Activated naive CD4-positive, alpha-beta T cell treated with anti-CD3 and anti-CD28 coated beads, Interleukin-2, amount 50 U/mL, for 16 hours (primary cell): ENCODE measurements around the gene ARL14EPL.
"Not testable (repeated sequence)": the region's sequence is repeated elsewhere in the genome, so short reads cannot be mapped to it uniquely, and the experiment has no call there.

Source experiments
- DNase-seq: peaks from one replicate; pipeline ENCODE4 v3.0.0-alpha.2; 2020

The ARL14EPL gene

DNA sequence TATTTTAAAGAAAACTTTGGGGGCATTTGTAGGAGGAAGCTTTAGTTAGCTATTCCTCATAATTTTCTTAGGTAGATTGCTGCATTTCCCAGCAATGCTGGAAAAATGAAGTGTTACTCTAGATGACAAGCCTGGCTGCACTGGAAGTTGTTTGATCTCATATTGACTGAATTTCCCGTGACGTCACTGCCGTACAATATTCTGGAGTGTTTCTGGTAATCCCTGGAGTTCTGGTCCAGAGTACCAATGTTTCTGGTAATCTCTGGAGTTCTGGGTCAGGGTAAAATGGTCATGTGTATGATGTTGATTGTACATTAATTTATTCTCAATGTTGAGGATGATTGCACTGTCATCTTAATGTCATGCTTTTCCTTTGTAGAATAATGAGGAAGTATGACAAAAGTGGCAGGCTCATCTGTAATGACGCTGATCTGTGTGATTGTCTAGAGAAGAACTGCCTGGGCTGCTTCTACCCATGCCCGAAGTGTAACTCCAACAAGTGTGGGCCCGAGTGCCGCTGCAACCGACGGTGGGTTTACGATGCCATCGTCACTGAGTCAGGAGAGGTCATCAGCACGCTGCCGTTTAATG lies 26.2 kb downstream of the ARL14EPL start:
- no peak for DNase-seq

GRCh38 chr5:116062352-116062751 lies 30.1 kb downstream of the ARL14EPL start:
- no peak for DNase-seq

- DNase-seq, result no peak
Measured at GRCh38 chr5:116063950-116064349, 31.7 kb downstream of the ARL14EPL start.

GRCh38 chr5:116068028-116068632 lies 35.9 kb downstream of the ARL14EPL start:
- no peak for DNase-seq

- DNase-seq, result no peak
Measured at GRCh38 chr5:116071211-116071610, 38.9 kb downstream of the ARL14EPL start.

DNA sequence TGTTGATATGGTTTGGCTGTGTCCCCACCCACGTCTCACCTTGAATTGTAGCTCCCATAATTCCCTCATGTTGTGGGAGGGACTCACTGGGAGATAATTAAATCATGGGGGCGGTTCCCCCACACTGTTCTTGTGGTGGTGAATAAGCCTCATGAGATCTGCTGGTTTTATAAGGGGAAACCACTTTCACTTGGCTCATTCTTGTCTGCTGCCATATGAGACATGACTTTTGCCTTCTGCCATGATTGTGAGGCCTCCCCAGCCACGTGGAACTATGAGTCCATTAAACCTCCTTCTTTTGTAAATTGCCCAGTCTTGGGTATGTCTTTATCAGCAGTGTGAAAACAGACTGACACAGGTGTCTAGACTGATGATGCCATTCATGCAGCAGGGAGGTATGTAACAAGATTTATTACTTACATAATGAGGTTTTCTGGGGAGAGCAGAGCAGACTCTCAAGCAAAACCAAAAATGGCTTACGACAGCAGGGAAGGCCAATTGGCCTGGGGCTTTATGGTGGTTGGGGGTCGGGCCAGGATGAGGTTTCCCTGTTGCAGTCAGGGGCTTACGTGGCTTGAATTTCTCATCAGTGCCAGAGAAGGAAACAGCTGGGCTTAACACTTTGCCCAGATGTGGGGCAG lies 43.0 kb downstream of the ARL14EPL start:
- no peak for DNase-seq

DNA sequence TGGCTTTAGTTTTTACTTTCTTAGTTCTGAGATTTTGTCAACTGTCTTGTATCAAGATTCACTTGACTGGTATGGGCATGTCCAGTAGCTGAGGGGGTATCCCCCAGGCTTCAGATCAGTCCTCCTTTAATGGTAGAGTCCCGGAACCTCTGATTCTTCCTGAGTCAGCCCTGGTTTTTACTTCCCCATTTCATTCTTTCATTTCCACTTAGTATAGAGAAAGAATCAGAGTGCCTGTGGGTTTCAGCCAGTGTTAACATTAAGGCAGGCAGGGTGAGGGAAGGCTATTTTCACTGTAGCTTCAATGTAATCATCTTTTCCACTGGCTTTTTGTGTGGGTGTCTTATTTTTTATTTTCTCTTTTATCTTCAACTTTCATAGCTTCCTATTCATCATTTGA lies 44.2 kb downstream of the ARL14EPL start:
- DNase-seq, result no peak

DNA sequence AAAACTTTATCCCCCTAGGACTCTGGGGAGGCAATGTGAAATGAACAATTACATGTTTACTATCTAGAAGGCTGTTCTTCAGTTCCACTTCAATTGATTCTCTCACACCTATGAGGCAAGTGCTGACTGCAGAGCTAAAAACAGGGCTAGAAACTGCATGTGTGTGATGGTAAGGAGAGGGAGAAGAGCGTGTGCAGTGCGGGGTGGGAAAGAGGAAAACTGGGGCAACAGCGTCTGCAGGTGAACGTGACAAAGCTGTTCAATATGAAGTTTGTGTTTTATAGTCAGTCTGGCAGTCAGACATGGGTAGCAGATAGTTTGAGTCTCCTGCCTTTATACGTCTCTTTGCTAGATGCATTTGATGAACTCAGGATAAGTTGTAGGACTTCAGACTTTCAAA lies 45.9 kb downstream of the ARL14EPL start:
- DNase-seq, result no peak

DNA sequence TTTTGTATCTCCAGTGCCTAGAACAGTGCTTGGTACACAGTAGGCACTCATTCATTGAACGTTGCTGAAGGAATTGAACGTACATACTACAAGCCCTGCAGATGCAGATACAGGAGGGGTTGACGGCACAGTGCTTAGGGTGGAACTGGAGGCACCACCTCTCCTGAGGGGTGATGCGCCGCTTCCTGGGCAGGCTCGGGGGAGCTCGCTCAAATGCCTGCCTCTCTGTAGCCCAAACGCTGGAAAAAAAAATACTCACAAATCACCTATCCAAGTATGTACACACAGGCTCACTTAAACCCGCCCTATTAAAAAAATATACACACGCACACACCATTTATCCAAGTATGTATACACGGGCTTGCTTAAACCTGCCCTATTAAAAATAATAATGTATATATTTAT lies 52.0 kb downstream of the ARL14EPL start:
- no peak for DNase-seq

GRCh38 chr5:116084871-116085715 lies 52.8 kb downstream of the ARL14EPL start, which contains the start of gene COMMD10:
COMMD10 (plus strand) TSS chr5:116085025.
- DNase-seq, result peak; percentile 76

GRCh38 chr5:116086309-116086708 lies 54.0 kb downstream of the ARL14EPL start:
- DNase-seq, result not testable (repeated sequence)

GRCh38 chr5:116088062-116088461 lies 55.8 kb downstream of the ARL14EPL start:
- no peak for DNase-seq

DNA sequence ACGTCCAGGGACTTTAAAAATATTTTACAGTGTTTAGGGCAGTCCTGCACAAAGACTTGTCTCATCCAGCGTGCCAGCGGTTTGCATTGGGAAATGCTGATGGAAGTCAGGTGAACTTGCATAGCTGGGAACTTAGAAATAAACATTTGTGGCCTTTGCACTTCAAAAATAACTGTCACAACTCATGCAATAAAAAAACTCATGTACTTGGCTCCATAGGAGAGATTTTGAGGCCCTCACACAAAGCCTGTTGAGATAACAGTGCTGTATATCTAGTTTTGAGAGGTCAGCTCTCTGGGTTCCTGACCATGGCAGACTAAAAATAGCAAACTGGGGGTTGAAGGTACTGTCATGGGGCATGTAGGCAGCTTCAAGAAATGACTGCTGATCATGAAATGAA lies 58.0 kb downstream of the ARL14EPL start:
- DNase-seq, result no peak

DNA sequence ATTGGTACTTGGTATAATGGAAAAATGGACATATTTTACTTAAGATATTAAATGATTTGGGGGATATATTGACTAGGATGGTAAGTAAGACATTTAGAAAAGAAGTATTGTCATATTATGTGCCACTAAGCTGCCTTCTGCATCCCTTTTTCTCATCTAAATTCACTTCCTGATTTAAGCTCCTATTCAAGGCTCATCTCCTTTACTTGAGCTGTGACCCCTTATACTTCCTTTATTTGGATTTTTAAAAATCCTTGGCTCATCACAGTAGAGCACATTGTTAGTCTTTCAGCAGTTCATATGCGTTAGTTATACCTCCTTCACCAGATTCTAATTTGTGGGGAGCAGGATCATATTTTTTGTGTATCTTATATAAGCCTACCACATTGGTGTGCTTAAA lies 59.1 kb downstream of the ARL14EPL start:
- DNase-seq, result no peak

DNA sequence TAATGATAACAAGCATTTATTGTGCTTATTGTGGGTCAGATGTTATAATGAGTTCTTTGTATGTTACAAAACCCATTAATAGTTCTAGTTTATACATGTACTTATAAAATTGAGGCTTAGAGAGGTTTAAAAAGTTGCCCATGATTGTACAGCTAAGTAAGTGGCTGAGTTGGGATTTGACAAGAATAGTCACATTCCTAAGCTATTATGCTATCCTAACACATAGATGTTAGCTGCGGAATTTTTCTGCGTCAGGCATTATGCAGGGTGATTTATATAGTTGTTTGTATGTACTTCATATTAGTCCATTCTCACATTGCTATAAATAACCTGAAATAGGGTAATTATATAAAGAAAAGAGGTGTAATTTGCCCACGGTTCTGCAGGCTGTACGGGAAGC lies 65.0 kb downstream of the ARL14EPL start:
- no peak for DNase-seq

GRCh38 chr5:116098998-116099397 lies 66.7 kb downstream of the ARL14EPL start:
- no peak for DNase-seq

- not testable (repeated sequence) for DNase-seq
Measured at GRCh38 chr5:116104941-116105340, 72.7 kb downstream of the ARL14EPL start.
